Endothelial cell of umbilical vein (primary cell): Measurements from ENCODE around the gene KIF26B. TPM values are rescaled to one million over a fixed set of nuclear protein-coding genes. Genes with fewer than 3 reads are reported as not detected.

Experiments
- BruUV-seq: library from RNA; stranded (reverse); fragments of 400-500 nt; replicated peaks from 2 replicates; lab custom pipeline; 2021; lab: Mats Ljungman, UMichigan
- CTCF ChIA-PET: fragments of 300-600, 350-600 bp; sonication (Branson Sonifier 250); formaldehyde crosslinking; loops from one replicate; lab custom pipeline; 2021; ENCODE audit warnings: antibody characterized with exemption, inconsistent platforms; lab: Charles Lee
- POLR2A ChIA-PET: fragments of 300-600, 350-600 bp; sonication (Branson Sonifier 250); formaldehyde crosslinking; loops from one replicate; lab custom pipeline; 2021; ENCODE audit warnings: antibody characterized with exemption, inconsistent platforms; lab: Charles Lee
- DNase-seq: peaks from one replicate; pipeline ENCODE4 v3.0.0-alpha.2; 2011; ENCODE audit warnings: low read depth, low spot score
- FAIRE-seq: peaks from 2 replicates; lab custom pipeline; 2011; peaks lifted over from hg19 to GRCh38; lab: Jason Lieb, UNC
- H2AFZ ChIP-seq: 2 replicates; pipeline ENCODE4 v1.6.0; 2012; ENCODE audit warnings: low read depth, low read length, control low read depth, inconsistent platforms
- H3K27ac ChIP-seq: 2 replicates; pipeline ENCODE4 v1.5.1; 2011; ENCODE audit warnings: low read depth, mild to moderate bottlenecking, control low read depth, low read length, moderate library complexity; ENCODE audit not compliant: insufficient read depth
- H3K27me3 ChIP-seq, 2 experiments: 2 replicates each; pipeline versions ENCODE4 v1.6.0 to v1.6.1; 2011; ENCODE audit warnings: low read length in 2 of 2, mixed read lengths in 1 of 2; ENCODE audit not compliant: control insufficient read depth in 2 of 2, insufficient read depth in 2 of 2
- H3K36me3 ChIP-seq, 2 experiments: 2 replicates in 1 of 2; 3 replicates in 1 of 2; pipeline ENCODE4 v1.5.1; 2011; ENCODE audit warnings: low read length in 2 of 2, mild to moderate bottlenecking in 1 of 2, moderate library complexity in 1 of 2; ENCODE audit not compliant: control insufficient read depth in 2 of 2, insufficient read depth in 2 of 2; ENCODE audit errors: extremely low read depth in 1 of 2
- H3K4me1 ChIP-seq: 3 replicates; pipeline ENCODE4 v1.5.1; 2011; ENCODE audit warnings: mild to moderate bottlenecking, low read length; ENCODE audit not compliant: control insufficient read depth, insufficient read depth; ENCODE audit errors: extremely low read depth
- H3K4me2 ChIP-seq: 2 replicates; pipeline ENCODE4 v1.6.1; 2011; ENCODE audit warnings: low read length, control low read depth, mixed read lengths; ENCODE audit not compliant: insufficient read depth
- H3K4me3 ChIP-seq, 3 experiments: fragments of 200-600 bp in 1 of 3; sonication (generic), shearing (Covaris generic) in 1 of 3; replicated peaks in 1 of 3; 2 replicates each; pipeline ENCODE4 v1.5.1; 2011 to 2016; ENCODE audit warnings: control low read depth in 3 of 3, low read length in 3 of 3, mild to moderate bottlenecking in 2 of 3, inconsistent platforms in 1 of 3, low read depth in 1 of 3, moderate library complexity in 1 of 3; ENCODE audit not compliant: insufficient read depth in 1 of 3
- H3K79me2 ChIP-seq: 2 replicates; pipeline ENCODE4 v1.6.0; 2012; ENCODE audit warnings: low read length, inconsistent platforms; ENCODE audit not compliant: control insufficient read depth, insufficient read depth
- H3K9ac ChIP-seq: replicated peaks from 2 replicates; pipeline ENCODE3; 2011; ENCODE audit warnings: low read length, control low read depth; ENCODE audit not compliant: insufficient read depth; ENCODE audit errors: extremely low read depth
- H3K9me1 ChIP-seq: replicated peaks from 3 replicates; pipeline ENCODE4 v1.6.0; 2011; ENCODE audit warnings: mild to moderate bottlenecking, low read length; ENCODE audit not compliant: control insufficient read depth, insufficient read depth; ENCODE audit errors: extremely low read depth
- H3K9me3 ChIP-seq: replicated peaks from 2 replicates; pipeline ENCODE4 v1.5.1; 2012; ENCODE audit warnings: low read length, inconsistent platforms; ENCODE audit not compliant: control insufficient read depth, insufficient read depth
- H4K20me1 ChIP-seq: replicated peaks from 2 replicates; pipeline ENCODE3; 2011; ENCODE audit warnings: mild to moderate bottlenecking, low read length; ENCODE audit not compliant: control insufficient read depth, insufficient read depth; ENCODE audit errors: extremely low read depth
- EZH2 ChIP-seq: IDR thresholded peaks from 2 replicates; pipeline ENCODE4 v1.6.1; 2012; ENCODE audit warnings: borderline replicate concordance, low read depth, mild to moderate bottlenecking, moderate library complexity, low read length, inconsistent platforms; ENCODE audit not compliant: severe bottlenecking
- FOS ChIP-seq: IDR thresholded peaks from 2 replicates; pipeline ENCODE4 v1.6.1; 2011; ENCODE audit warnings: mild to moderate bottlenecking, low read length, moderate library complexity, borderline replicate concordance; ENCODE audit not compliant: insufficient read depth
- GATA2 ChIP-seq: IDR thresholded peaks from 2 replicates; pipeline ENCODE4 v1.7.0; 2011; ENCODE audit warnings: low read depth, mild to moderate bottlenecking, moderate library complexity, mixed read lengths, low read length; ENCODE audit not compliant: insufficient read length, insufficient read depth
- JUN ChIP-seq: IDR thresholded peaks from 2 replicates; pipeline ENCODE4 v1.6.1; 2011; ENCODE audit warnings: borderline replicate concordance, low read depth; ENCODE audit not compliant: insufficient read length, insufficient read depth
- MYC ChIP-seq: IDR thresholded peaks from one replicate; pipeline ENCODE4 v1.6.1; 2011; ENCODE audit warnings: mild to moderate bottlenecking, low read depth, low read length
- POLR2A ChIP-seq: IDR thresholded peaks from 2 replicates; pipeline ENCODE4 v1.6.1; 2012; ENCODE audit warnings: low read depth, mild to moderate bottlenecking, control low read depth, low read length
- POLR2AphosphoS5 ChIP-seq: IDR thresholded peaks from 2 replicates; pipeline ENCODE4 v1.6.1; 2012; ENCODE audit warnings: low read depth, mild to moderate bottlenecking, control low read depth, low read length, moderate library complexity; ENCODE audit not compliant: insufficient read depth
- dilution Hi-C: fragments of 300-500 bp; cut with MboI; formaldehyde crosslinking; loops from one replicate; pipeline ENCODE4 v1.15.0; 2019; ENCODE audit warnings: low sequenced_read_pairs; ENCODE audit not compliant: extremely low pct_ligation_motif_present
- intact Hi-C: fragments of 100-400 bp; cut with micrococcal nuclease; formaldehyde crosslinking; loops from one replicate; pipeline ENCODE4 v1.10.0; 2022
- polyA plus RNA-seq, 4 experiments: library from polyadenylated mRNA; depleted of rRNA in 3 of 4; stranded (reverse) in 3 of 4; unstranded in 1 of 4; fragments of >200 nt; gene quantifications; 2 replicates each; pipeline versions ENCODE4 v1.2.1 to v1.2.3, GENCODE V29; 2011 to 2012; ENCODE audit warnings: missing spikeins in 1 of 4
- total RNA-seq: library from RNA; stranded (reverse); gene quantifications from 2 replicates; pipeline ENCODE4 v1.2.3, GENCODE V29; 2021
- TF ChIP-seq, protein P1 (sequence below): IDR thresholded peaks from 2 replicates; pipeline ENCODE4 v1.6.1; 2011; ENCODE audit not compliant: insufficient read depth, insufficient read length
- TF ChIP-seq, protein P2 (sequence below), 2 donors: IDR thresholded peaks; 1 replicate in 1 of 2; 2 replicates in 1 of 2; pipeline ENCODE4 v1.5.1; 2011; ENCODE audit warnings: low read length in 2 of 2, mild to moderate bottlenecking in 2 of 2, moderate library complexity in 2 of 2, control low read depth in 1 of 2, inconsistent platforms in 1 of 2, low read depth in 1 of 2; ENCODE audit not compliant: insufficient read depth in 1 of 2; ENCODE audit errors: extremely low read depth in 1 of 2

The KIF26B gene
- total and polyA plus RNA-seq, 2 donors (not counting 3 experiments of a cell fraction or from before 2014, with no cell fraction given): 0.04 to 0.49 TPM

DNA sequence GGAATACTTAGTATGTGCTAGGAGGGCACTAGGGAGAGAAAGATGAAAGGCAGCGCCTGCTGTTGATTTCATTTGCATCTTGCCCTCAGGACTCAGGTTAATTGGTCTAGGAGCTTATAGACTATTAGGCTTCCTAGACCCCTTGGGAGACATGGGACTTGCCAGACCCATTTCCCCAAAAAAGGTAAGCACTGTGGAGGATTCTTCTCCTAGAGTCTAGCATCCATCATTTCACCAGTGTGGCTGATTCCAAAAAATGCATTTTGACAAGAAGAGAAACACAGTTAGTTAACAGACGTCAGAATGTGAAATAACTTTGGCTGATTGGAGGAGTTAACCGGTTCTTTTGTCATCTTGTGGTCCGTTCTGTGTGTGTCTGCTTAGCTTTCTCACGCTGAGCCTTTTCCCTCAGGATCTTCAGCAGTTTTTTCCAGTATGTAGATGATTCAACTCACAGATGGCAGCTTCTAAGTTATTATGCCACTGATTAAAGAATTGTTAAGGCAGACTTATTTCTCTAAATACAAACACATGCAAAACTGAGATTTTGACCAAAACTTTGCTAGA lies 108.8 kb downstream of the KIF26B start:
- Histone ChIP-seq H2AFZ (no peak overlapping the region), H3K79me2 (no peaks in the 10 kb centered on the region), H3K4me2 (no peak overlapping the region), H3K9me1 (no peaks in the 10 kb centered on the region), H4K20me1 (no peaks in the 10 kb centered on the region), H3K4me3 (no peak overlapping the region), H3K9me3 (no peaks in the 10 kb centered on the region), H3K27ac (no peak overlapping the region), H3K36me3 (no peaks in the 10 kb centered on the region), H3K4me1 (no peaks in the 10 kb centered on the region), H3K27me3 (no peaks in the 10 kb centered on the region), H3K9ac (no peak overlapping the region)
- dilution Hi-C loops (no loop called here), intact Hi-C loops (no loop called here)
- ChIA-PET POLR2A (no interaction called here), CTCF (no interaction called here)
- DNase-seq (no peak), FAIRE-seq (no peak)
- no TSS peak for BruUV-seq
- TF ChIP-seq, protein P1, sequence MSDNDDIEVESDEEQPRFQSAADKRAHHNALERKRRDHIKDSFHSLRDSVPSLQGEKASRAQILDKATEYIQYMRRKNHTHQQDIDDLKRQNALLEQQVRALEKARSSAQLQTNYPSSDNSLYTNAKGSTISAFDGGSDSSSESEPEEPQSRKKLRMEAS: no peak
- no peak for TF ChIP-seq JUN
- TF ChIP-seq GATA2: no peak
- no peak for TF ChIP-seq EZH2
- TF ChIP-seq POLR2A: no peak
- no peak for TF ChIP-seq POLR2AphosphoS5
- TF ChIP-seq FOS: no peak
- TF ChIP-seq, protein P2, sequence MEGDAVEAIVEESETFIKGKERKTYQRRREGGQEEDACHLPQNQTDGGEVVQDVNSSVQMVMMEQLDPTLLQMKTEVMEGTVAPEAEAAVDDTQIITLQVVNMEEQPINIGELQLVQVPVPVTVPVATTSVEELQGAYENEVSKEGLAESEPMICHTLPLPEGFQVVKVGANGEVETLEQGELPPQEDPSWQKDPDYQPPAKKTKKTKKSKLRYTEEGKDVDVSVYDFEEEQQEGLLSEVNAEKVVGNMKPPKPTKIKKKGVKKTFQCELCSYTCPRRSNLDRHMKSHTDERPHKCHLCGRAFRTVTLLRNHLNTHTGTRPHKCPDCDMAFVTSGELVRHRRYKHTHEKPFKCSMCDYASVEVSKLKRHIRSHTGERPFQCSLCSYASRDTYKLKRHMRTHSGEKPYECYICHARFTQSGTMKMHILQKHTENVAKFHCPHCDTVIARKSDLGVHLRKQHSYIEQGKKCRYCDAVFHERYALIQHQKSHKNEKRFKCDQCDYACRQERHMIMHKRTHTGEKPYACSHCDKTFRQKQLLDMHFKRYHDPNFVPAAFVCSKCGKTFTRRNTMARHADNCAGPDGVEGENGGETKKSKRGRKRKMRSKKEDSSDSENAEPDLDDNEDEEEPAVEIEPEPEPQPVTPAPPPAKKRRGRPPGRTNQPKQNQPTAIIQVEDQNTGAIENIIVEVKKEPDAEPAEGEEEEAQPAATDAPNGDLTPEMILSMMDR (IDR thresholded peaks at IDR 0.05; ENCODE audit: extremely low read depth in 1 of 2, insufficient read depth in 1 of 2, low read depth in 1 of 2, low read length in 2 of 2): no peak
- TF ChIP-seq MYC: no peak
